Rectal smooth muscle tissue (tissue), 1 donor: ENCODE results near the gene TMEM141.
"Not testable (repeated sequence)": the region's sequence is repeated elsewhere in the genome, so short reads cannot be mapped to it uniquely, and the experiment has no call there.

Experiments used
- H3K27ac ChIP-seq: one replicate; pipeline ENCODE4 v1.7.0; 2013; ENCODE audit warnings: low read depth, low read length, inconsistent platforms
- H3K27me3 ChIP-seq: one replicate; pipeline ENCODE4 v1.7.0; 2013; ENCODE audit warnings: low read length; ENCODE audit not compliant: control insufficient read depth, insufficient read depth
- H3K36me3 ChIP-seq: one replicate; pipeline ENCODE4 v1.7.0; 2013; ENCODE audit warnings: low read length; ENCODE audit not compliant: control insufficient read depth, insufficient read depth
- H3K4me1 ChIP-seq: one replicate; pipeline ENCODE4 v1.7.0; 2013; ENCODE audit warnings: low read length; ENCODE audit not compliant: control insufficient read depth, insufficient read depth
- H3K4me3 ChIP-seq: one replicate; pipeline ENCODE4 v1.7.0; 2013; ENCODE audit warnings: low read length
- H3K9ac ChIP-seq: one replicate; pipeline ENCODE4 v1.7.0; 2013; ENCODE audit warnings: low read length

TMEM141 gene

GRCh38 chr9:136785565-136786355 is 5.4 kb upstream of the TMEM141 start:
- H3K27me3 ChIP-seq, H3K4me3 ChIP-seq, H3K36me3 ChIP-seq, H3K27ac ChIP-seq, H3K4me1 ChIP-seq, H3K9ac ChIP-seq: not testable (repeated sequence)

- Histone ChIP-seq H3K27ac (no peak overlapping the region), H3K4me1 (peaks cover 6% of the 10 kb centered on the region), H3K9ac (no peak overlapping the region), H3K27me3 (no peaks in the 10 kb centered on the region), H3K4me3 (no peak overlapping the region), H3K36me3 (no peaks in the 10 kb centered on the region)
These were observed 4.7 kb upstream of the TMEM141 start for GRCh38 chr9:136786451-136786850.

- H3K9ac ChIP-seq, H3K36me3 ChIP-seq, H3K27ac ChIP-seq, H3K4me1 ChIP-seq, H3K4me3 ChIP-seq, H3K27me3 ChIP-seq: not testable (repeated sequence)
These were observed 4.2 kb upstream of the TMEM141 start for GRCh38 chr9:136786983-136787382.

- Histone ChIP-seq H3K9ac (no peak overlapping the region), H3K4me1 (peaks cover 9% of the 10 kb centered on the region), H3K36me3 (no peaks in the 10 kb centered on the region), H3K4me3 (no peak overlapping the region), H3K27me3 (no peaks in the 10 kb centered on the region), H3K27ac (no peak overlapping the region)
These were observed 3.3 kb upstream of the TMEM141 start for GRCh38 chr9:136787690-136788400.

- H3K27ac ChIP-seq, H3K4me1 ChIP-seq, H3K4me3 ChIP-seq, H3K36me3 ChIP-seq, H3K27me3 ChIP-seq, H3K9ac ChIP-seq: not testable (repeated sequence)
These were observed 2.3 kb upstream of the TMEM141 start for GRCh38 chr9:136788644-136789522.

- H3K27me3 ChIP-seq = no peaks in the 10 kb centered on the region
- no peak overlapping the region for H3K27ac ChIP-seq
- peaks cover 9% of the 10 kb centered on the region for H3K4me1 ChIP-seq
- H3K9ac ChIP-seq = no peak overlapping the region
- no peak overlapping the region for H3K4me3 ChIP-seq
- H3K36me3 ChIP-seq = no peaks in the 10 kb centered on the region
These were observed 1.6 kb upstream of the TMEM141 start for GRCh38 chr9:136789523-136789937.

- Histone ChIP-seq H3K4me3 (peak overlapping the region; percentile 92), H3K27ac (peak overlapping the region; percentile 88), H3K9ac (peak overlapping the region; percentile 80), H3K36me3 (no peaks in the 10 kb centered on the region), H3K4me1 (peaks cover 9% of the 10 kb centered on the region), H3K27me3 (no peaks in the 10 kb centered on the region)
These were observed 552 bp downstream of the TMEM141 start for GRCh38 chr9:136791516-136792276.

- peak overlapping the region; percentile 64 for H3K9ac ChIP-seq
These were observed 1.4 kb downstream of the TMEM141 start for GRCh38 chr9:136792321-136793085.

GRCh38 chr9:136793086-136793946 is 2.2 kb downstream of the TMEM141 start:
- Histone ChIP-seq H3K4me1 (peaks cover 9% of the 10 kb centered on the region), H3K27me3 (peaks cover 2% of the 10 kb centered on the region), H3K36me3 (no peaks in the 10 kb centered on the region), H3K27ac (no peak overlapping the region), H3K9ac (no peak overlapping the region), H3K4me3 (no peak overlapping the region)

More at GRCh38 chr9:136792321-136793085, 1.4 kb downstream of the TMEM141 start:
- Histone ChIP-seq H3K36me3 (no peaks in the 10 kb centered on the region), H3K4me1 (peaks cover 9% of the 10 kb centered on the region), H3K27me3 (no peaks in the 10 kb centered on the region), H3K27ac (no peak overlapping the region), H3K4me3 (peak overlapping the region; percentile 92)

GRCh38 chr9:136794281-136794999 is 3.3 kb downstream of the TMEM141 start:
- peaks cover 13% of the 10 kb centered on the region for H3K27me3 ChIP-seq
- H3K36me3 ChIP-seq = no peaks in the 10 kb centered on the region
- peaks cover 9% of the 10 kb centered on the region for H3K4me1 ChIP-seq
- no peak overlapping the region for H3K9ac ChIP-seq
- no peak overlapping the region for H3K4me3 ChIP-seq
- H3K27ac ChIP-seq = no peak overlapping the region
